ENCODE measurements around the gene TCF3. TPM values are rescaled to one million over a fixed set of nuclear protein-coding genes. Genes with fewer than 3 reads are reported as not detected.

TCF3 gene
- total and polyA plus RNA-seq, 10 of the 15 experiments (the other 5 are each of a cell fraction or from before 2014, with no cell fraction given): 6.7 to 282 (median 70.7) TPM

- DNase-seq (ENCODE audit: low read depth, low spot score): no peak
- no peaks in the 10 kb centered on the region for H3K36me3 ChIP-seq (ENCODE audit: control insufficient read depth in 2 of 2, insufficient read depth in 2 of 2, low read length in 1 of 2)
- ChIA-PET SMC1A (ENCODE audit: uncharacterized antibody, unreplicated experiment) (no interaction called here), CTCF (no interaction called here), RAD21 (ENCODE audit: unreplicated experiment) (no interaction called here), POLR2A (no interaction called here)
- no peak for ATAC-seq
- in situ Hi-C loops (cut with MboI): no loop called here
- WGBS (ENCODE audit: insufficient coverage, insufficient replicate concordance, low lambda C conversion rate, missing lambda C conversion rate): 32% methylated on average over 10 of the region's 10 CpGs
- H3K4me1 ChIP-seq (ENCODE audit: control insufficient read depth, insufficient read depth, low read length): no peaks in the 10 kb centered on the region
- H2AFZ ChIP-seq (ENCODE audit: control insufficient read depth, low read depth, low read length): no peak overlapping the region
- H3K9ac ChIP-seq (ENCODE audit: control insufficient read depth, insufficient read depth, low read length): no peak overlapping the region
- no peaks in the 10 kb centered on the region for H3K9me3 ChIP-seq (replicated peaks; ENCODE audit: control insufficient read depth, insufficient read depth, low read length)
- BruUV-seq (replicated peaks): no TSS peak
- TF ChIP-seq SP1 (IDR thresholded peaks at IDR 0.05; ENCODE audit: low read depth, low read length): no peak
- TF ChIP-seq SPI1 (IDR thresholded peaks at IDR 0.05; ENCODE audit: borderline replicate concordance, insufficient read depth, low read depth, low read length): no peak
- TF ChIP-seq SMC3 (IDR thresholded peaks at IDR 0.05; ENCODE audit: borderline replicate concordance, low read length): no peak
- no peak for TF ChIP-seq NFXL1 (IDR thresholded peaks at IDR 0.05; ENCODE audit: borderline replicate concordance)
- no peak for FAIRE-seq
- peaks cover 0 to 2% of the 10 kb centered on the region in 2 experiments; a peak in 3 of 4 replicates for H3K27me3 ChIP-seq (replicated peaks in 1 of 2; ENCODE audit: control insufficient read depth in 2 of 2, insufficient read depth in 2 of 2, low read length in 1 of 2)
- H4K20me1 ChIP-seq (ENCODE audit: control insufficient read depth, insufficient read depth): no peaks in the 10 kb centered on the region
- no peak overlapping the region for H3K4me3 ChIP-seq
- intact Hi-C loops (cut with micrococcal nuclease; ENCODE audit: unreplicated experiment): no loop called here
- no peak overlapping the region for H3K27ac ChIP-seq (ENCODE audit: control insufficient read depth, insufficient read depth)
- no peak overlapping the region for H3K4me2 ChIP-seq (ENCODE audit: control insufficient read depth, insufficient read depth)
- H3K79me2 ChIP-seq (ENCODE audit: control insufficient read depth, insufficient read depth, low read length): no peaks in the 10 kb centered on the region
Measured at GRCh38 chr19:1684573-1684912, 32.1 kb upstream of the TCF3 start.

GRCh38 chr19:1683869-1684572 is 31.6 kb upstream of the TCF3 start:
- no peaks in the 10 kb centered on the region for H3K9me3 ChIP-seq (replicated peaks; ENCODE audit: control insufficient read depth, insufficient read depth, low read length)
- POLR2A ChIA-PET: no interaction called here
- H3K4me2 ChIP-seq (ENCODE audit: control insufficient read depth, insufficient read depth): no peak overlapping the region
- FAIRE-seq (no peak), DNase-seq (ENCODE audit: low read depth, low spot score) (no peak), ATAC-seq (no peak)
- BruUV-seq (replicated peaks): no TSS peak
- H4K20me1 ChIP-seq (ENCODE audit: control insufficient read depth, insufficient read depth): no peaks in the 10 kb centered on the region
- CTCF ChIA-PET: no interaction called here
- RAD21 ChIA-PET (ENCODE audit: unreplicated experiment): no interaction called here
- in situ Hi-C loops (cut with MboI): no loop called here
- H3K36me3 ChIP-seq (ENCODE audit: control insufficient read depth in 2 of 2, insufficient read depth in 2 of 2, low read length in 1 of 2): no peaks in the 10 kb centered on the region
- no peak overlapping the region for H3K9ac ChIP-seq (ENCODE audit: control insufficient read depth, insufficient read depth, low read length)
- H3K27ac ChIP-seq (ENCODE audit: control insufficient read depth, insufficient read depth): no peak overlapping the region
- SMC1A ChIA-PET (ENCODE audit: uncharacterized antibody, unreplicated experiment): no interaction called here
- no peaks in the 10 kb centered on the region for H3K79me2 ChIP-seq (ENCODE audit: control insufficient read depth, insufficient read depth, low read length)
- no peaks in the 10 kb centered on the region for H3K4me1 ChIP-seq (ENCODE audit: control insufficient read depth, insufficient read depth, low read length)
- no peak overlapping the region for H3K4me3 ChIP-seq
- intact Hi-C loops (cut with micrococcal nuclease; ENCODE audit: unreplicated experiment): no loop called here
- 44% methylated on average over 18 of the region's 19 CpGs for WGBS (ENCODE audit: insufficient coverage, insufficient replicate concordance, low lambda C conversion rate, missing lambda C conversion rate)
- H2AFZ ChIP-seq (ENCODE audit: control insufficient read depth, low read depth, low read length): no peak overlapping the region
- H3K27me3 ChIP-seq (replicated peaks in 1 of 2; ENCODE audit: control insufficient read depth in 2 of 2, insufficient read depth in 2 of 2, low read length in 1 of 2): peaks cover 0 to 2% of the 10 kb centered on the region in 2 experiments; a peak in 3 of 4 replicates
- TF ChIP-seq SMAD5 (IDR thresholded peaks at IDR 0.05; ENCODE audit: low read depth) (no peak), CBFB (IDR thresholded peaks at IDR 0.05; ENCODE audit: low read depth) (no peak), DPF2 (IDR thresholded peaks at IDR 0.05) (no peak), ATF2 (IDR thresholded peaks at IDR 0.05; ENCODE audit: low read length) (no peak), WRNIP1 (IDR thresholded peaks at IDR 0.05; ENCODE audit: borderline replicate concordance, low read depth, low read length) (no peak), MTA3 (IDR thresholded peaks at IDR 0.05; ENCODE audit: borderline replicate concordance, low read length) (no peak), BACH1 (IDR thresholded peaks at IDR 0.05; ENCODE audit: borderline replicate concordance) (no peak), IRF5 (IDR thresholded peaks at IDR 0.05; ENCODE audit: borderline replicate concordance) (no peak), CBX5 (IDR thresholded peaks at IDR 0.05; ENCODE audit: low read depth) (no peak), BCL3 (IDR thresholded peaks at IDR 0.05; ENCODE audit: borderline replicate concordance, insufficient read depth, low read depth, low read length, poor library complexity, severe bottlenecking) (no peak), YY1 (IDR thresholded peaks at IDR 0.05; ENCODE audit: low read depth, low read length) (no peak)

All from GM12878 (cell line).